Measurements from ENCODE around the gene SNRK. TPM values are rescaled to one million over a fixed set of nuclear protein-coding genes. Genes with fewer than 3 reads are reported as not detected.
A peak's percentile ranks its signal among the peaks of the same experiment; 100 is the strongest.

SNRK gene
- total RNA-seq, 1 donor from 2014 or later: 46.3 TPM

- H3K36me3 ChIP-seq: no peaks in the 10 kb centered on the region
- no peak overlapping the region for H3K27ac ChIP-seq
- intact Hi-C loops (cut with DNase I): no loop called here
- peaks cover 5% of the 10 kb centered on the region for H3K4me1 ChIP-seq
- TF ChIP-seq, protein P1, sequence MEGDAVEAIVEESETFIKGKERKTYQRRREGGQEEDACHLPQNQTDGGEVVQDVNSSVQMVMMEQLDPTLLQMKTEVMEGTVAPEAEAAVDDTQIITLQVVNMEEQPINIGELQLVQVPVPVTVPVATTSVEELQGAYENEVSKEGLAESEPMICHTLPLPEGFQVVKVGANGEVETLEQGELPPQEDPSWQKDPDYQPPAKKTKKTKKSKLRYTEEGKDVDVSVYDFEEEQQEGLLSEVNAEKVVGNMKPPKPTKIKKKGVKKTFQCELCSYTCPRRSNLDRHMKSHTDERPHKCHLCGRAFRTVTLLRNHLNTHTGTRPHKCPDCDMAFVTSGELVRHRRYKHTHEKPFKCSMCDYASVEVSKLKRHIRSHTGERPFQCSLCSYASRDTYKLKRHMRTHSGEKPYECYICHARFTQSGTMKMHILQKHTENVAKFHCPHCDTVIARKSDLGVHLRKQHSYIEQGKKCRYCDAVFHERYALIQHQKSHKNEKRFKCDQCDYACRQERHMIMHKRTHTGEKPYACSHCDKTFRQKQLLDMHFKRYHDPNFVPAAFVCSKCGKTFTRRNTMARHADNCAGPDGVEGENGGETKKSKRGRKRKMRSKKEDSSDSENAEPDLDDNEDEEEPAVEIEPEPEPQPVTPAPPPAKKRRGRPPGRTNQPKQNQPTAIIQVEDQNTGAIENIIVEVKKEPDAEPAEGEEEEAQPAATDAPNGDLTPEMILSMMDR (IDR thresholded peaks at IDR 0.05): no peak
- H3K27me3 ChIP-seq: no peaks in the 10 kb centered on the region
- ATAC-seq (no peak), DNase-seq (no peak)
- H3K9me3 ChIP-seq: no peaks in the 10 kb centered on the region
- H3K4me3 ChIP-seq: no peak overlapping the region
Observed at GRCh38 chr3:43362961-43363360, 76.6 kb downstream of the SNRK start.

DNA sequence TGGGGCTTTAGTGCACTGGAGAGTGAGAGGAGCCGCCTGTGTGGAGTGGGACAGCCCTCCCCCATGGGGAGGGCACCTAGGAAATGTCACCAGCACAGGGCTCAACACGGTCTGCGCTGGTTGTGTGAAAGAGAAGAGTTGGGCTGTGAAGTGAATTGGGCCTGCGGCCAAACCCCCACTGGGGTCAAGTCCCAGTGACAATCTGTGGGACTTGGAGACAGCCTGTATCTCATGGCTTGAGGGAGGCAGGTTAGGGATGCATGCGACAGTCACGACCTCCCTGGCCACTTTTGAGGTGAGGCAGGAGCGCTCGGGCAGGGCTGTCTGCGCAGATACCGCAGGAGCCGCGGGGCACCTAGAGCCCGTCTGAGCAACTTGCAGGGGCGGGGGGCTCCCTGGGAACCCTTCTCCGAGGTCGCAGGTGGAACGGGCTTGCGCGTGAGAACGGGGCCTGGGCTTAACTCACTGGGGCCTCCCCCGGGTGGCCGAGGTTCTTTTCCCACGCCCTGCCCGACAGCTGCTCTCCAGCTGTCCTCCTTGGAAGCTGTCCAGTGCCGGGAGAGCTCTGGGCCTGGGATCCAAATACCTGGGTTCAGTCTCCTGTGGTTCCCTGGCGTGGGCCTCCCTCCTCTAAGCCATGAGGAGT is 77.4 kb downstream of the SNRK start:
- no peak overlapping the region for H3K4me3 ChIP-seq
- intact Hi-C loops (cut with DNase I): no loop called here
- no peaks in the 10 kb centered on the region for H3K9me3 ChIP-seq
- TF ChIP-seq, protein P1 (IDR thresholded peaks at IDR 0.05): no peak
- no peak for DNase-seq
- ATAC-seq: peak; percentile 4
- peaks cover 5% of the 10 kb centered on the region for H3K4me1 ChIP-seq
- H3K27me3 ChIP-seq: no peaks in the 10 kb centered on the region
- no peak overlapping the region for H3K27ac ChIP-seq
- no peaks in the 10 kb centered on the region for H3K36me3 ChIP-seq

DNA sequence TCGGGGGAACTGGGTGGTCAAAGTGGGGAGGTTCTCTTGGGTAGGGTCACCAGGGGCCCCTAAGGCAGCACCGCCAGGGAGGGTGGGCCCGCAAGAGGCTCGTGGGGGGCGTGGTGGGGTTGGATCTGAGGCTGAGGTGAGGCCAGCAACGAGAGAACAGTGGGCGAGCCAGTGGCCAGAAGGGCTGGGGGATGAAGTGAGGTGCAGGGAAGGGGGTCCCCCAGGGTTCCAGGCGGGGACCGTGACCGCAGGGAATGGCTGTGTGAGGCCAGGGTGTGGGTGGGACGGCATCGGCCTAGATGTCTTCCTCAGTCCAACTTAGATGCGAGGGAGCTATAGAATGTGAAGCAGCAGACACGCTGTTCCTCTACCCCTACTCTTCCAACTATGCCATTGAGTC is 78.2 kb downstream of the SNRK start:
- ATAC-seq (no peak), DNase-seq (no peak)
- no peaks in the 10 kb centered on the region for H3K9me3 ChIP-seq
- no peaks in the 10 kb centered on the region for H3K36me3 ChIP-seq
- intact Hi-C loops (cut with DNase I): no loop called here
- H3K27me3 ChIP-seq: no peaks in the 10 kb centered on the region
- TF ChIP-seq, protein P1 (IDR thresholded peaks at IDR 0.05): no peak
- no peak overlapping the region for H3K4me3 ChIP-seq
- H3K27ac ChIP-seq: no peak overlapping the region
- peaks cover 5% of the 10 kb centered on the region for H3K4me1 ChIP-seq

DNA sequence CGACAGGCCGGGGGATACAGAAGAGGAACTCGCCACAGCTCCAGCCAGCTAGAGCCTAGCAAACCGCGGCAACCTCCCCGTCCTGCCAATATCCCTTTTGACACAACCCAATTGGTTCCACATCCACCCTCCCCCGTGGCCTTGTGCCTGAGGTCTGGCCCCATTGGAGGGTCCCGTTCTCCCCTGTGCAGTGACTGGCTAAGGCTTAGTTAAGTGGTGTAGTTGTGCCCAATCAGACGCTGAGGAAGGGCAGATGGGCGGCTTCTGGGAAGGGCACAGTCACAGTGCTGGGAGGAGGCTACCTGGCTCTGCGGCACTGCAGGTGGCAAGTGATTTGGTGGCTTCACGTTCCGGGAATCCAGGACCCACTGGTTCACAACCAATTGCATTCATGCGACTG is 78.6 kb downstream of the SNRK start:
- Histone ChIP-seq H3K4me3 (no peak overlapping the region), H3K36me3 (no peaks in the 10 kb centered on the region), H3K27me3 (no peaks in the 10 kb centered on the region), H3K27ac (no peak overlapping the region), H3K4me1 (peaks cover 5% of the 10 kb centered on the region), H3K9me3 (no peaks in the 10 kb centered on the region)
- TF ChIP-seq, protein P1 (IDR thresholded peaks at IDR 0.05): no peak
- ATAC-seq: no peak
- no peak for DNase-seq
- intact Hi-C loops (cut with DNase I): no loop called here

- intact Hi-C loops (cut with DNase I): no loop called here
- ATAC-seq (no peak), DNase-seq (no peak)
- no peaks in the 10 kb centered on the region for H3K36me3 ChIP-seq
- no peak overlapping the region for H3K27ac ChIP-seq
- peaks cover 5% of the 10 kb centered on the region for H3K4me1 ChIP-seq
- TF ChIP-seq, protein P1 (IDR thresholded peaks at IDR 0.05): no peak
- H3K9me3 ChIP-seq: no peaks in the 10 kb centered on the region
- no peak overlapping the region for H3K4me3 ChIP-seq
- H3K27me3 ChIP-seq: no peaks in the 10 kb centered on the region
Observed at GRCh38 chr3:43365601-43366305, 79.4 kb downstream of the SNRK start.

Data from upper lobe of right lung (tissue), 1 donor.